NB4 (cell line): Measurements from ENCODE around the gene CFI.

ENCODE experiments used
- MYC ChIP-seq: IDR thresholded peaks from 2 replicates; pipeline ENCODE4 v1.6.1; 2011; ENCODE audit warnings: low read depth, low read length
- POLR2A ChIP-seq: IDR thresholded peaks from 2 replicates; pipeline ENCODE4 v1.6.1; 2011; ENCODE audit warnings: mild to moderate bottlenecking; ENCODE audit not compliant: insufficient read length; ENCODE audit errors: extremely low read depth
- TF ChIP-seq, protein P1 (sequence below): IDR thresholded peaks from one replicate; pipeline ENCODE4 v1.5.1; 2012; ENCODE audit warnings: low read depth, low read length
- TF ChIP-seq, protein P2 (sequence below): IDR thresholded peaks from 2 replicates; pipeline ENCODE4 v1.6.1; 2011; ENCODE audit warnings: low read depth, low read length

DNA sequence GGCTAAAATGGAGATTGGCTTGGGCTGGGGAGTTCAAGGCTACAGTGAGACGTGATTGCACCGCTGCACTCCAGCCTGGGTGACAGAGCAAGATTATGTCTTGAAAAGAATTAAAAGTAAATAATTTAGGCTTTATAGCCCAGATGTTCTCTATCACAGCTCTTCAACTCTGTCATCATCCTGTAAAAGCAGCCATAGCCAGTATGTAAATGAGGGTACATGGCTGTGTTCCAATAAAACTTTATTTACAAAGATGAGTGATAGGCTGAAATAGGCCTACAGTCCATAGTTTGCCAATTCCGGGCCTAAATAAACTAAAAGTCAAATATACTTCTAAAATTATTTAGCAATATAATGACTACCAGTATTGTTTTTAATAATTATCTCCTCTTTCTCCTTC lies 35.2 kb upstream of the CFI start:
- TF ChIP-seq POLR2A (no peak), MYC (no peak)
- TF ChIP-seq, protein P1, sequence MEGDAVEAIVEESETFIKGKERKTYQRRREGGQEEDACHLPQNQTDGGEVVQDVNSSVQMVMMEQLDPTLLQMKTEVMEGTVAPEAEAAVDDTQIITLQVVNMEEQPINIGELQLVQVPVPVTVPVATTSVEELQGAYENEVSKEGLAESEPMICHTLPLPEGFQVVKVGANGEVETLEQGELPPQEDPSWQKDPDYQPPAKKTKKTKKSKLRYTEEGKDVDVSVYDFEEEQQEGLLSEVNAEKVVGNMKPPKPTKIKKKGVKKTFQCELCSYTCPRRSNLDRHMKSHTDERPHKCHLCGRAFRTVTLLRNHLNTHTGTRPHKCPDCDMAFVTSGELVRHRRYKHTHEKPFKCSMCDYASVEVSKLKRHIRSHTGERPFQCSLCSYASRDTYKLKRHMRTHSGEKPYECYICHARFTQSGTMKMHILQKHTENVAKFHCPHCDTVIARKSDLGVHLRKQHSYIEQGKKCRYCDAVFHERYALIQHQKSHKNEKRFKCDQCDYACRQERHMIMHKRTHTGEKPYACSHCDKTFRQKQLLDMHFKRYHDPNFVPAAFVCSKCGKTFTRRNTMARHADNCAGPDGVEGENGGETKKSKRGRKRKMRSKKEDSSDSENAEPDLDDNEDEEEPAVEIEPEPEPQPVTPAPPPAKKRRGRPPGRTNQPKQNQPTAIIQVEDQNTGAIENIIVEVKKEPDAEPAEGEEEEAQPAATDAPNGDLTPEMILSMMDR: no peak
- TF ChIP-seq, protein P2, sequence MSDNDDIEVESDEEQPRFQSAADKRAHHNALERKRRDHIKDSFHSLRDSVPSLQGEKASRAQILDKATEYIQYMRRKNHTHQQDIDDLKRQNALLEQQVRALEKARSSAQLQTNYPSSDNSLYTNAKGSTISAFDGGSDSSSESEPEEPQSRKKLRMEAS: no peak
